GM12878 (cell line): ENCODE measurements around the gene GRAMD1B. TPM values are rescaled to one million over a fixed set of nuclear protein-coding genes. Genes with fewer than 3 reads are reported as not detected.
A peak's percentile ranks its signal among the peaks of the same experiment; 100 is the strongest.

Experiments
- ATAC-seq: fragments of 200-7000 bp; cut with Tn5 transposase; 3 replicates; pipeline ENCODE4 v1.9.1; 2020; ENCODE audit warnings: mild to moderate bottlenecking, moderate library complexity
- BruUV-seq: library from RNA; stranded (reverse); fragments of 400-500 nt; replicated peaks from 2 replicates; lab custom pipeline; 2021; lab: Mats Ljungman, UMichigan
- CTCF ChIA-PET: fragments of 300-600 bp; sonication (Branson Sonifier 250); formaldehyde crosslinking; extraction: SDS; loops from one replicate; lab custom pipeline; 2021; ENCODE audit warnings: inconsistent platforms; lab: Yijun Ruan, JAX
- POLR2A ChIA-PET: fragments of 350-600 bp; formaldehyde crosslinking; extraction: SDS; loops from one replicate; lab custom pipeline; 2021; ENCODE audit warnings: inconsistent platforms; lab: Charles Lee
- RAD21 ChIA-PET: fragments of 300-600 bp; sonication (Branson Sonifier 250); formaldehyde crosslinking; loops from one replicate; lab custom pipeline; 2023; ENCODE audit warnings: antibody characterized with exemption; ENCODE audit not compliant: unreplicated experiment; lab: Charles Lee
- SMC1A ChIA-PET: fragments of 300-600 bp; sonication (Branson Sonifier 250); formaldehyde crosslinking; loops from one replicate; lab custom pipeline; 2023; ENCODE audit not compliant: unreplicated experiment, uncharacterized antibody; lab: Charles Lee
- DNase-seq: peaks from one replicate; pipeline ENCODE4 v3.0.0-alpha.2; 2011; ENCODE audit warnings: low read depth, low spot score
- FAIRE-seq: peaks from 3 replicates; lab custom pipeline; 2011; peaks lifted over from hg19 to GRCh38; lab: Jason Lieb, UNC
- H2AFZ ChIP-seq: 2 replicates; pipeline ENCODE4 v1.6.0; 2011; ENCODE audit warnings: low read depth, low read length, control low read depth; ENCODE audit not compliant: control insufficient read depth
- H3K27ac ChIP-seq: 2 replicates; pipeline ENCODE4 v1.5.1; 2011; ENCODE audit warnings: control low read depth; ENCODE audit not compliant: control insufficient read depth, insufficient read depth
- H3K27me3 ChIP-seq, 2 experiments: replicated peaks in 1 of 2; 2 replicates each; pipeline versions ENCODE4 v1.6.0 to v1.6.1; 2011; ENCODE audit warnings: low read length in 1 of 2; ENCODE audit not compliant: control insufficient read depth in 2 of 2, insufficient read depth in 2 of 2
- H3K36me3 ChIP-seq, 2 experiments: 2 replicates each; pipeline ENCODE4 v1.5.1; 2011; ENCODE audit warnings: low read length in 1 of 2; ENCODE audit not compliant: control insufficient read depth in 2 of 2, insufficient read depth in 2 of 2
- H3K4me1 ChIP-seq: 2 replicates; pipeline ENCODE4 v1.6.1; 2011; ENCODE audit warnings: mild to moderate bottlenecking, low read length, moderate library complexity, mixed read lengths; ENCODE audit not compliant: control insufficient read depth, insufficient read depth
- H3K4me2 ChIP-seq: 2 replicates; pipeline ENCODE4 v1.6.0; 2011; ENCODE audit warnings: control low read depth; ENCODE audit not compliant: control insufficient read depth, insufficient read depth
- H3K4me3 ChIP-seq: fragments of 200-600 bp; sonication (generic); 2 replicates; pipeline ENCODE4 v1.5.1; 2016
- H3K79me2 ChIP-seq: 2 replicates; pipeline ENCODE4 v1.6.0; 2011; ENCODE audit warnings: low read length; ENCODE audit not compliant: control insufficient read depth, insufficient read depth
- H3K9ac ChIP-seq: 2 replicates; pipeline ENCODE4 v1.8.0; 2011; ENCODE audit warnings: low read length, control low read depth, mixed read lengths; ENCODE audit not compliant: control insufficient read depth, insufficient read depth
- H3K9me3 ChIP-seq: replicated peaks from 3 replicates; pipeline ENCODE4 v1.5.1; 2011; ENCODE audit warnings: mild to moderate bottlenecking, low read length; ENCODE audit not compliant: control insufficient read depth, insufficient read depth
- H4K20me1 ChIP-seq: 2 replicates; pipeline ENCODE4 v1.6.0; 2011; ENCODE audit not compliant: control insufficient read depth, insufficient read depth
- CREB1 ChIP-seq: IDR thresholded peaks from 2 replicates; pipeline ENCODE4 v1.6.1; 2012; ENCODE audit warnings: low read depth, mild to moderate bottlenecking, inconsistent platforms
- MEF2B ChIP-seq: fragments of 450-650 bp; IDR thresholded peaks from 2 replicates; pipeline ENCODE4 v1.6.1; 2018; ENCODE audit warnings: mild to moderate bottlenecking, moderate library complexity; ENCODE audit not compliant: partially characterized antibody, poor library complexity, severe bottlenecking
- NFYB ChIP-seq: IDR thresholded peaks from 2 replicates; pipeline ENCODE4 v1.6.1; 2011; ENCODE audit warnings: low read depth, mild to moderate bottlenecking, low read length, improper control_type of control experiment, moderate library complexity; ENCODE audit not compliant: insufficient read depth
- NKRF ChIP-seq: fragments of 450-650 bp; conservative IDR thresholded peaks from 2 replicates; pipeline ENCODE4 v1.6.1; 2017; ENCODE audit warnings: mild to moderate bottlenecking, moderate library complexity
- RUNX3 ChIP-seq: IDR thresholded peaks from 2 replicates; pipeline ENCODE4 v1.6.1; 2012; ENCODE audit warnings: low read length, inconsistent platforms
- SMAD1 ChIP-seq: fragments of 450-650 bp; IDR thresholded peaks from 2 replicates; pipeline ENCODE4 v1.6.1; 2018; ENCODE audit warnings: mild to moderate bottlenecking, low read depth; ENCODE audit not compliant: partially characterized antibody
- SPI1 ChIP-seq: IDR thresholded peaks from 2 replicates; pipeline ENCODE4 v1.6.1; 2011; ENCODE audit warnings: low read depth, mild to moderate bottlenecking, low read length, moderate library complexity, borderline replicate concordance; ENCODE audit not compliant: insufficient read depth
- TCF3 ChIP-seq: IDR thresholded peaks from 2 replicates; pipeline ENCODE4 v1.6.1; 2012; ENCODE audit warnings: low read depth, mild to moderate bottlenecking, low read length, borderline replicate concordance; ENCODE audit not compliant: insufficient read depth
- ZNF622 ChIP-seq: fragments of 450-650 bp; IDR thresholded peaks from 2 replicates; pipeline ENCODE4 v1.6.1; 2017; ENCODE audit warnings: mild to moderate bottlenecking, inconsistent platforms
- WGBS: methylation state at CpG from one replicate; pipeline ENCODE4 v1.1.6; 2016; ENCODE audit warnings: low lambda C conversion rate; ENCODE audit not compliant: insufficient replicate concordance, insufficient coverage; ENCODE audit errors: missing lambda C conversion rate; 5-methylcytosine and 5-hydroxymethylcytosine counted together
- in situ Hi-C: fragments of 300-500 bp; cut with MboI; formaldehyde crosslinking; loops from 9 replicates; pipeline ENCODE4 v1.14.3; 2018; ENCODE audit warnings: mixed read lengths
- intact Hi-C: fragments of 100-400 bp; cut with micrococcal nuclease; formaldehyde crosslinking; loops from one replicate; pipeline ENCODE4 v1.14.2; 2022; ENCODE audit not compliant: unreplicated experiment
- polyA plus RNA-seq, 11 experiments: library from polyadenylated mRNA; depleted of rRNA in 4 of 11; unstranded in 6 of 11; stranded (reverse) in 5 of 11; fragments of >200 nt; fragmentation: Nextera tagmentation in 4 of 11; fragmentation: Illumina TruSeq in 1 of 11; extraction: Ambion mirVana in 4 of 11; extraction: Trizol in 1 of 11; gene quantifications; 1 replicate in 1 of 11; 2 replicates in 10 of 11; pipeline versions ENCODE4 v1.2.1 to v1.2.3, GENCODE V29; 2011 to 2016; ENCODE audit warnings: inconsistent platforms in 2 of 11, missing spikeins in 2 of 11, low read depth in 1 of 11
- total RNA-seq, 4 experiments: library from RNA; depleted of rRNA in 3 of 4; stranded (reverse); fragments of >200 nt in 3 of 4; fragmentation: Illumina TruSeq in 1 of 4; extraction: Trizol in 1 of 4; gene quantifications; 2 replicates each; pipeline versions ENCODE4 v1.2.1 to v1.2.3, GENCODE V29; 2013 to 2021

The GRAMD1B gene
- total and polyA plus RNA-seq, 10 of the 15 experiments (the other 5 are each of a cell fraction or from before 2014, with no cell fraction given), result 1.9 to 49.1 (median 26.9) TPM

DNA sequence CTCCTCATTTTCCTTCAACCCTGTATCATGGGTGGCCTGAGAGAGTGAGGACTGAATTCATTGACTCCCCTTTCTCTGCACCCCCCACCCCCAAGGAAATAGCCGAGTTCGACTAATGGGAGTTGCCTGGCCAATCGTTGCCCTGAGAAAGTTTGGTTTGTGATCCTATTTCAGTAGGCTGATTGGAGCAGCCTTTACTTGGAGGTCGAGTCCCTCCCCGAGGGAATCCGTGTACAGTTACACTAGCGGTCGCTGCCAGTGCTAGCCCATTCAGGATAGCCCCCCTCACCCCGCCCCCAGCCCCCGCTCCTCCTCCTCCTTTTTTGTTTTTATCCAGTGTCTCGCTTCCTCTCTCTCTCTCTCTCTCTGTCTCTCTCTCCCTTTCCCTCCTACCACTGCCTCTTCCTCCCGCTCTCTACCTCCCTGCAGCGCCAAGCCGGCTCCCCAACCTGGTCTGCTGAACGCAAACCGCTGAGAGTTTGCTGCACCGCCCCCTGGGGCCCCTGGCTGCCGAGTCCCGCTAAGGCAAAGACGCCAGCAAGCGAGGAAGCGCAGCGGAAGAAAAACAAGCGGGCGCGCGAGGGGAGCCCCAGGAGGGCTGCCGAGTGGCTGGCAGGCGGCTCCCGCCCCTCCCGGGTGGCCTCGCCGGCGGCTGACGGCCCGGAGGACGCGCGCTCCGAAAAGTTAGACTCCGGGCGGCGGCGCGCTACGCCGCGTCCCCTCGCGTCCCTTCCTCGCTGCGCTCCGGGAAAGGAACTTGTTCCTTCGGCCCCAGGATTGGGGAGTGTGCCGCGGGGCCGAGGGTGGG, at the start of gene GRAMD1B (continued):
- TF ChIP-seq NKRF (peak; percentile 38; the same call in 1 of the 2 replicates), NFYB (peak; percentile 39; the same call in 1 of the 2 replicates), RUNX3 (0 out of 2 replicates have a peak, but pooled peaks have one; percentile 7), SPI1 (0 out of 2 replicates have a peak, but pooled peaks have one; percentile 7), CREB1 (0 out of 2 replicates have a peak, but pooled peaks have one; percentile 6), MEF2B (peak; percentile 34), ZNF622 (no peak), TCF3 (0 out of 2 replicates have a peak, but pooled peaks have one; percentile 8)

DNA sequence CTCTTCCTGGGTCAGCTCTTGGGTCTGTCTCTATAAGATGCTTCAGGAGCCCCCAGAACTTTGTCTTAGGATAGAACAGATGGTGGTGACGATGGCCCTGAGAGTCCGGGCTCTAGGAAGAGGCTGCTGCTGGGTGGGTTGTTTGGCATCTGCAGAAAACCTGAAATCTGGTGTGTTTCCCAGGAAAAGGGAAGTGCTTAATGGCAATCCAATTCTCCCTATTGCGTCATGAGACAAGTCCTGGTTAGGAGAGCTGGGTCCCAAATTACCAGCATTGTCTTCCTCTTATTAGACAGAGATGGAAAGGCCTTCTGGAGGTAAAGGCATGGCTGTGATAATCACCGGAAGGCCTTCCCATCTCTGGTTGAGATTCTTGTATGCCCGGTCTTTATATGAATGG, 48.9 kb upstream of the GRAMD1B start:
- H3K79me2 ChIP-seq, result peaks cover 18% of the 10 kb centered on the region
- peak overlapping the region; percentile 98 for H3K27ac ChIP-seq
- H3K27me3 ChIP-seq, result no peaks in the 10 kb centered on the region
- CTCF ChIA-PET, result interaction anchor here (0.9 to 6.8 kb wide), 11 partner anchors 10 to 98 kb away, joined by 3 to 76 read pairs (median 5); no protein-coding TSS in a partner anchor
- no peak for ATAC-seq
- H3K9ac ChIP-seq, result no peak overlapping the region
- peak; percentile 56 for TF ChIP-seq SPI1
- no peak for TF ChIP-seq SMAD1
- SMC1A ChIA-PET, result interaction anchor here (0.7 to 15.3 kb wide), 14 partner anchors 9 to 317 kb away, joined by 3 to 157 read pairs (median 4); no protein-coding TSS in a partner anchor
- FAIRE-seq, result no peak
- POLR2A ChIA-PET, result interaction anchor here (1.0 to 1.9 kb wide), 7 partner anchors 10 to 314 kb away, joined by 3 to 9 read pairs (median 5); no protein-coding TSS in a partner anchor
- H3K36me3 ChIP-seq, result no peaks in the 10 kb centered on the region
- H3K9me3 ChIP-seq, result no peaks in the 10 kb centered on the region
- H4K20me1 ChIP-seq, result no peaks in the 10 kb centered on the region
- WGBS, result 80% methylated on average over 5 of the region's 5 CpGs
- in situ Hi-C loops (no loop called here), intact Hi-C loops (no loop called here)
- peak overlapping the region; percentile 10; the same call in 1 of the 2 replicates for H3K4me3 ChIP-seq
- no peak overlapping the region for H2AFZ ChIP-seq
- RAD21 ChIA-PET, result interaction anchor here (0.6 to 5.3 kb wide), 11 partner anchors 10 to 103 kb away, joined by 3 to 60 read pairs (median 5); no protein-coding TSS in a partner anchor
- H3K4me1 ChIP-seq, result peaks cover 49% of the 10 kb centered on the region
- no TSS peak for BruUV-seq
- peak overlapping the region; percentile 72 for H3K4me2 ChIP-seq
- no peak for DNase-seq
